CD4-positive, alpha-beta T cell treated with Interleukin-1 beta for 1 hour (primary cell): ENCODE data around the gene CNTN6.

Source experiments
- DNase-seq, 2 donors: peaks; one replicate each; pipeline ENCODE4 v3.0.0-alpha.2; 2020 to 2022

The CNTN6 gene

GRCh38 chr3:1092771-1093170 is at the start of gene CNTN6:
Gene CNTN6 (plus strand): TSS chr3:1093024. CDS start chr3:1148009, 54,985 bp downstream.
- DNase-seq: no peak

- no peak for DNase-seq
Observed at GRCh38 chr3:1048558-1048957, 44.3 kb upstream of the CNTN6 start.

GRCh38 chr3:1055870-1056269 is 37.0 kb upstream of the CNTN6 start:
- no peak for DNase-seq

GRCh38 chr3:1056744-1057143 is 36.1 kb upstream of the CNTN6 start:
- no peak for DNase-seq

- DNase-seq: no peak
Observed at GRCh38 chr3:1057436-1057835, 35.4 kb upstream of the CNTN6 start.

- no peak for DNase-seq
Observed at GRCh38 chr3:1068985-1069384, 23.8 kb upstream of the CNTN6 start.

GRCh38 chr3:1072041-1072440 is 20.8 kb upstream of the CNTN6 start:
- no peak for DNase-seq

GRCh38 chr3:1079662-1080061 is 13.2 kb upstream of the CNTN6 start:
- no peak for DNase-seq

GRCh38 chr3:1082108-1082507 is 10.7 kb upstream of the CNTN6 start:
- DNase-seq: no peak

- DNase-seq: no peak
Observed at GRCh38 chr3:1087066-1087560, 5.7 kb upstream of the CNTN6 start.

- no peak for DNase-seq
Observed at GRCh38 chr3:1088503-1088902, 4.3 kb upstream of the CNTN6 start.

GRCh38 chr3:1091286-1091685 is 1.5 kb upstream of the CNTN6 start:
- DNase-seq: no peak

GRCh38 chr3:1092061-1092460 is 763 bp upstream of the CNTN6 start:
- DNase-seq: no peak

GRCh38 chr3:1093217-1093616 is 393 bp downstream of the CNTN6 start:
- DNase-seq: no peak

GRCh38 chr3:1103525-1103924 is 10.7 kb downstream of the CNTN6 start:
- DNase-seq: no peak

GRCh38 chr3:1117843-1118473 is 25.1 kb downstream of the CNTN6 start:
- no peak for DNase-seq

GRCh38 chr3:1131166-1131565 is 38.3 kb downstream of the CNTN6 start:
- no peak for DNase-seq

- no peak for DNase-seq
Observed at GRCh38 chr3:1135194-1135593, 42.4 kb downstream of the CNTN6 start.

- no peak for DNase-seq
Observed at GRCh38 chr3:1138036-1138435, 45.2 kb downstream of the CNTN6 start.

- DNase-seq: no peak
Observed at GRCh38 chr3:1139071-1139470, 46.2 kb downstream of the CNTN6 start.

GRCh38 chr3:1147326-1147725 is 54.5 kb downstream of the CNTN6 start:
- DNase-seq: no peak

GRCh38 chr3:1147819-1148218 is 55.0 kb downstream of the CNTN6 start:
- no peak for DNase-seq

GRCh38 chr3:1164101-1164500 is 71.3 kb downstream of the CNTN6 start:
- no peak for DNase-seq

- no peak for DNase-seq
Observed at GRCh38 chr3:1171320-1171719, 78.5 kb downstream of the CNTN6 start.

- DNase-seq: no peak
Observed at GRCh38 chr3:1172644-1173043, 79.8 kb downstream of the CNTN6 start.
